ENCODE measurements around the gene TTYH3. TPM values are rescaled to one million over a fixed set of nuclear protein-coding genes. Genes with fewer than 3 reads are reported as not detected.
A peak's percentile ranks its signal among the peaks of the same experiment; 100 is the strongest.

Gene TTYH3
- 10 to 100 TPM; 16.7 to 23.8 (median 21.4) TPM for total RNA-seq

GRCh38 chr7:2631946-2632732, at the start of gene TTYH3:
Gene TTYH3 (plus strand): TSS chr7:2631986. CDS start chr7:2632156, 170 bp downstream.
- Histone ChIP-seq H3K9me3 (no peaks in the 10 kb centered on the region), H3K36me3 (no peaks in the 10 kb centered on the region), H3K27me3 (no peaks in the 10 kb centered on the region), H3K27ac (peak within 1 kb of the TSS; percentile 88 to 95 (median 88)), H3K4me1 (peaks cover 64 to 69% of the 10 kb centered on the region in 2 donors), H3K4me3 (replicated peaks in 1 of 3) (peak within 1 kb of the TSS; percentile 66 to 71 (median 71))
- DNase-seq, result peak; percentile 44 to 55
- peak; percentile 49 to 79 for TF ChIP-seq POLR2A (IDR thresholded peaks at IDR 0.05)
- TF ChIP-seq, protein P1, sequence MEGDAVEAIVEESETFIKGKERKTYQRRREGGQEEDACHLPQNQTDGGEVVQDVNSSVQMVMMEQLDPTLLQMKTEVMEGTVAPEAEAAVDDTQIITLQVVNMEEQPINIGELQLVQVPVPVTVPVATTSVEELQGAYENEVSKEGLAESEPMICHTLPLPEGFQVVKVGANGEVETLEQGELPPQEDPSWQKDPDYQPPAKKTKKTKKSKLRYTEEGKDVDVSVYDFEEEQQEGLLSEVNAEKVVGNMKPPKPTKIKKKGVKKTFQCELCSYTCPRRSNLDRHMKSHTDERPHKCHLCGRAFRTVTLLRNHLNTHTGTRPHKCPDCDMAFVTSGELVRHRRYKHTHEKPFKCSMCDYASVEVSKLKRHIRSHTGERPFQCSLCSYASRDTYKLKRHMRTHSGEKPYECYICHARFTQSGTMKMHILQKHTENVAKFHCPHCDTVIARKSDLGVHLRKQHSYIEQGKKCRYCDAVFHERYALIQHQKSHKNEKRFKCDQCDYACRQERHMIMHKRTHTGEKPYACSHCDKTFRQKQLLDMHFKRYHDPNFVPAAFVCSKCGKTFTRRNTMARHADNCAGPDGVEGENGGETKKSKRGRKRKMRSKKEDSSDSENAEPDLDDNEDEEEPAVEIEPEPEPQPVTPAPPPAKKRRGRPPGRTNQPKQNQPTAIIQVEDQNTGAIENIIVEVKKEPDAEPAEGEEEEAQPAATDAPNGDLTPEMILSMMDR (IDR thresholded peaks at IDR 0.05), result no peak
- intact Hi-C loops (cut with DNase I), result no loop called here
- 0 to 2% methylated on average over 8 to 33 of the region's 62 CpGs for WGBS, 2 donors

DNA sequence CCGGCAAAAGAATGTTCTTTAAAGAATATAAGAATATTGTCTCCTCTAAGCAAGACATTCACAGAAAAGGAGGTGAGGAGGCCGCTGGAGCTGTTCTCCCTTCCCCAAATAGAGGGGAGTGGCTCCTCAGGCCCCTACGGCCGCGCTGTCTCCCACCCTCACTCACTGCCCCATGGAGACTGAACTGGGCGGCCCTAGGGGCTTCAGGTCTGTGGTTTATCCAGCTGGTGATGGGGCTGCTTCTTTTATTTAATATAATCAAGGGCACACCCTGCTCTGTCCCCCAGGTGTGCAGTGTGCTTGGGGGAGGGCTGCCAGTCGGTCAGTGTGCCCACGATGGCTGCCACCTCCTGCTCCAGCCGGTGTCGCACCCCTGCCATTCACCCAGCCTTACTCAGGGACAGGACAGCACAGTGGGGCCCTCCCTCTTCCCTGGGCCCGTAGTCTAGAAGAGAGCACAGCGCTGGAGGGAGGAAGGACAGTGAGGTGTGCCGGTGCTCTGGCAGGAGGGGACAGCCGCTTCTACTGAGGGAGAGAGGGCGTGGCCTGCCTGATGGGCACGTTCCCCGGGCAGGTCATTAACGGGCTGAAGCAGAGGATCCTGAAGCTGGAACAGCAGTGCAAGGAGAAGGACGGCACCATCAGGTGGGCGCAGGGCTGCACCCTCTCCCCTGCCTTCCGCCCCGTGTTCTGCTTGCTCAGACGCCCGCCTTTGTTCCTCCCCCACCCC, 49.6 kb upstream of the TTYH3 start:
- Histone ChIP-seq H3K27me3 (no peaks in the 10 kb centered on the region), H3K9me3 (no peaks in the 10 kb centered on the region), H3K27ac (no peak overlapping the region), H3K36me3 (peaks cover 14 to 15% of the 10 kb centered on the region in 2 donors), H3K4me1 (no peaks in the 10 kb centered on the region), H3K4me3 (replicated peaks in 1 of 3) (no peak overlapping the region)
- 89% methylated on average over 23 of the region's 24 CpGs for WGBS, 2 donors
- intact Hi-C loops (cut with DNase I), result no loop called here
- no peak for DNase-seq
- no peak for TF ChIP-seq POLR2A (IDR thresholded peaks at IDR 0.05)
- TF ChIP-seq, protein P1 (IDR thresholded peaks at IDR 0.05), result no peak

GRCh38 chr7:2583798-2584580, 47.8 kb upstream of the TTYH3 start:
- Histone ChIP-seq H3K27me3 (no peaks in the 10 kb centered on the region), H3K4me3 (replicated peaks in 1 of 3) (no peak overlapping the region), H3K27ac (no peak overlapping the region), H3K9me3 (no peaks in the 10 kb centered on the region), H3K4me1 (no peaks in the 10 kb centered on the region), H3K36me3 (peaks cover 14 to 15% of the 10 kb centered on the region in 2 donors)
- intact Hi-C loops (cut with DNase I), result no loop called here
- no peak for DNase-seq
- TF ChIP-seq, protein P1 (IDR thresholded peaks at IDR 0.05), result no peak
- no peak for TF ChIP-seq POLR2A (IDR thresholded peaks at IDR 0.05)
- WGBS, 2 donors, result 95 to 96% methylated on average over 17 to 18 of the region's 54 CpGs

- H3K27ac ChIP-seq, result no peak overlapping the region
- no peaks in the 10 kb centered on the region for H3K27me3 ChIP-seq
- H3K9me3 ChIP-seq, result no peaks in the 10 kb centered on the region
- intact Hi-C loops (cut with DNase I), result no loop called here
- peaks cover 19 to 23% of the 10 kb centered on the region in 2 donors for H3K36me3 ChIP-seq
- WGBS, 2 donors, result 86 to 90% methylated on average over 13 to 19 of the region's 19 CpGs
- TF ChIP-seq, protein P1 (IDR thresholded peaks at IDR 0.05), result no peak
- TF ChIP-seq POLR2A (IDR thresholded peaks at IDR 0.05), result no peak
- H3K4me3 ChIP-seq (replicated peaks in 1 of 3), result no peak overlapping the region
- no peak for DNase-seq
- H3K4me1 ChIP-seq, result no peaks in the 10 kb centered on the region
These were observed 46.3 kb upstream of the TTYH3 start for GRCh38 chr7:2585446-2585845.

Data from thyroid gland (tissue), 4 donors.